HEK293 (cell line): ENCODE data around the gene SYNDIG1.

ENCODE experiments used
- KLF9 ChIP-seq: fragments of 450-650 bp; formaldehyde crosslinking; IDR thresholded peaks from 2 replicates; pipeline ENCODE4 v1.5.1; 2016; ENCODE audit warnings: missing biosample characterization, missing genetic modification characterization, low read depth
- YY1 ChIP-seq: fragments of 450-650 bp; formaldehyde crosslinking; IDR thresholded peaks from 2 replicates; pipeline ENCODE4 v1.5.1; 2018; ENCODE audit warnings: missing biosample characterization, missing genetic modification characterization
- ZNF202 ChIP-seq: fragments of 450-650 bp; formaldehyde crosslinking; IDR thresholded peaks from 2 replicates; pipeline ENCODE4 v1.5.1; 2016; ENCODE audit warnings: missing biosample characterization, missing genetic modification characterization, borderline replicate concordance

DNA sequence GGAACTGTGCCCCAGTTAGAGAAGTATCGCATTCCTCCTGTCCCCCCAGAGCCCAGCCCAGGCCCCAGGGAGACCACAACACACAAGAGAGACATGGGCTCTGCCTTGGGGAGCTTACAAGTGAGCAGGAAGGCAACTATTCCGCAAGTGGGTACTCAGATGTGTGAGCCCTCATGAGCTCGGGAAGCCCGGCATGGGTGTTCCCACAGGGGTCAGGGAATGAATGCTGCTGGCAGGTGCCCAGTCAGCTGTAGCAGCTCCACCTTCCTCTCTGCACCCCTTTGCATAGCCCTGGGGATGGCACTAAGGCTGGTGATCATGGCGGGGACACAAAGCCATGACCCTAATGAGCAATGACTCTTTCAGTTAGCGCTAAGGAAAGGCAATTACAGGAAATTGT is 194.1 kb downstream of the SYNDIG1 start:
- TF ChIP-seq KLF9 (no peak), YY1 (tag by site-specific recombination) (no peak), ZNF202 (no peak)
